Mammary epithelial cell (primary cell): ENCODE data around the gene CLASP1.

Experiments used
- CTCF ChIP-seq, 2 donors: IDR thresholded peaks in 1 of 2; conservative IDR thresholded peaks in 1 of 2; 2 replicates each; pipeline ENCODE4 v1.5.1; 2011 to 2012; ENCODE audit warnings: inconsistent platforms in 2 of 2, low read length in 2 of 2, mild to moderate bottlenecking in 2 of 2, control low read depth in 1 of 2, low read depth in 1 of 2; ENCODE audit not compliant: insufficient read depth in 1 of 2; ENCODE audit errors: extremely low read depth in 1 of 2
- EZH2 ChIP-seq: IDR thresholded peaks from 2 replicates; pipeline ENCODE4 v1.6.1; 2012; ENCODE audit warnings: low read length, inconsistent platforms, borderline replicate concordance

- no peak for TF ChIP-seq CTCF (conservative IDR thresholded peaks at IDR 0.05 in 1 of 2, IDR thresholded peaks at IDR 0.05 in 1 of 2; ENCODE audit: extremely low read depth in 1 of 2, insufficient read depth in 1 of 2, low read depth in 1 of 2, low read length in 2 of 2)
- TF ChIP-seq EZH2, result no peak
These were observed 344.3 kb downstream of the CLASP1 start for GRCh38 chr2:121304941-121305340.
